Right atrium auricular region (tissue), 2 donors: ENCODE measurements around the gene HIBADH. TPM values are rescaled to one million over a fixed set of nuclear protein-coding genes. Genes with fewer than 3 reads are reported as not detected.

Experiments
- DNase-seq: peaks from one replicate; pipeline ENCODE4 v3.0.0-alpha.2; 2019; ENCODE audit warnings: low spot score
- H3K27ac ChIP-seq, 2 donors: fragments of 200-600 bp; sonication (generic); 1 replicate in 1 of 2; 2 replicates in 1 of 2; pipeline ENCODE4 v1.5.1; 2016 to 2019
- H3K27me3 ChIP-seq, 2 donors: fragments of 200-600 bp; sonication (generic); one replicate each; pipeline versions ENCODE4 v1.5.1 to v1.6.0; 2017 to 2019
- H3K36me3 ChIP-seq: fragments of 200-600 bp; sonication (generic); one replicate; pipeline ENCODE4 v1.5.1; 2016
- H3K4me1 ChIP-seq, 2 donors: fragments of 200-600 bp; sonication (generic); one replicate each; pipeline versions ENCODE4 v1.5.1 to v1.6.0; 2017 to 2019
- H3K4me3 ChIP-seq, 2 donors: fragments of 200-600 bp; sonication (generic); 1 replicate in 1 of 2; 2 replicates in 1 of 2; pipeline ENCODE4 v1.5.1; 2017 to 2019; ENCODE audit warnings: mild to moderate bottlenecking in 1 of 2, moderate library complexity in 1 of 2
- H3K9me3 ChIP-seq, 2 donors: fragments of 200-600 bp; sonication (generic); one replicate each; pipeline ENCODE4 v1.5.1; 2019
- total RNA-seq, 2 donors: library from RNA; depleted of rRNA; stranded (reverse); fragments of >200 nt; gene quantifications; one replicate each; pipeline ENCODE4 v1.1.0, GENCODE V29; 2016
- TF ChIP-seq, protein P1 (sequence below), 2 donors: fragments of 200-600 bp; sonication (generic); IDR thresholded peaks; one replicate each; pipeline ENCODE4 v1.5.1; 2019; ENCODE audit warnings: antibody characterized with exemption in 2 of 2

The HIBADH gene
- total RNA-seq = 10 to 100 TPM; 42.0 to 95.0 TPM

- peak within 1 kb of the TSS; percentile 91 to 96 for H3K27ac ChIP-seq
- peak within 1 kb of the TSS; percentile 83 to 91 for H3K4me3 ChIP-seq
- TF ChIP-seq, protein P1, sequence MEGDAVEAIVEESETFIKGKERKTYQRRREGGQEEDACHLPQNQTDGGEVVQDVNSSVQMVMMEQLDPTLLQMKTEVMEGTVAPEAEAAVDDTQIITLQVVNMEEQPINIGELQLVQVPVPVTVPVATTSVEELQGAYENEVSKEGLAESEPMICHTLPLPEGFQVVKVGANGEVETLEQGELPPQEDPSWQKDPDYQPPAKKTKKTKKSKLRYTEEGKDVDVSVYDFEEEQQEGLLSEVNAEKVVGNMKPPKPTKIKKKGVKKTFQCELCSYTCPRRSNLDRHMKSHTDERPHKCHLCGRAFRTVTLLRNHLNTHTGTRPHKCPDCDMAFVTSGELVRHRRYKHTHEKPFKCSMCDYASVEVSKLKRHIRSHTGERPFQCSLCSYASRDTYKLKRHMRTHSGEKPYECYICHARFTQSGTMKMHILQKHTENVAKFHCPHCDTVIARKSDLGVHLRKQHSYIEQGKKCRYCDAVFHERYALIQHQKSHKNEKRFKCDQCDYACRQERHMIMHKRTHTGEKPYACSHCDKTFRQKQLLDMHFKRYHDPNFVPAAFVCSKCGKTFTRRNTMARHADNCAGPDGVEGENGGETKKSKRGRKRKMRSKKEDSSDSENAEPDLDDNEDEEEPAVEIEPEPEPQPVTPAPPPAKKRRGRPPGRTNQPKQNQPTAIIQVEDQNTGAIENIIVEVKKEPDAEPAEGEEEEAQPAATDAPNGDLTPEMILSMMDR (IDR thresholded peaks at IDR 0.05) = no peak
- peak; percentile 100 for DNase-seq
- H3K4me1 ChIP-seq = peaks cover 0 to 14% of the 10 kb centered on the region in 2 donors
- no peaks in the 10 kb centered on the region for H3K9me3 ChIP-seq
- H3K27me3 ChIP-seq = no peaks in the 10 kb centered on the region
- no peaks in the 10 kb centered on the region for H3K36me3 ChIP-seq
These were observed at the start of gene HIBADH for GRCh38 chr7:27662490-27663205. HIBADH (minus strand) TSS chr7:27662883; CDS start chr7:27662788, 95 bp downstream.

DNA sequence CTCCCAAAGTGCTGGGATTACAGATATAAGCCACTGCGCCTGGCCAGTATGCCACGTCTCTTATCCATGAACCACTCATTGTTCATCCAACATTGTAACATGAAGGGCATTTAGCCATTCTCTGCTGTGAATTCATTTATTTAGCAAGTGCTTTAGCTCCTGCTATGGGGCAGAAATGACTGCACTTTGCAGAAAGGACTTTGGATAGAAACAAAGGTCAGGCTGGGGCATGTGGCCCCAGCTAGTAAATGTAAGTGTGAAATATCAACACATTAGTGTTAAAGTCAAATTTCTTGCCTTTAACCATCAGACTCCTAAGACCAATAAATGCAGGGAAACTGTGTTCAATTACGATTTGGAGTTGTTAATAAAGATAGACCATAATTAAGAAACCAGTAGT, 49.5 kb upstream of the HIBADH start:
- DNase-seq = no peak
- no peaks in the 10 kb centered on the region for H3K27me3 ChIP-seq
- H3K9me3 ChIP-seq = no peaks in the 10 kb centered on the region
- H3K4me1 ChIP-seq = no peaks in the 10 kb centered on the region
- H3K4me3 ChIP-seq = no peak overlapping the region
- no peaks in the 10 kb centered on the region for H3K36me3 ChIP-seq
- TF ChIP-seq, protein P1 (IDR thresholded peaks at IDR 0.05) = no peak
- H3K27ac ChIP-seq = no peak overlapping the region

DNA sequence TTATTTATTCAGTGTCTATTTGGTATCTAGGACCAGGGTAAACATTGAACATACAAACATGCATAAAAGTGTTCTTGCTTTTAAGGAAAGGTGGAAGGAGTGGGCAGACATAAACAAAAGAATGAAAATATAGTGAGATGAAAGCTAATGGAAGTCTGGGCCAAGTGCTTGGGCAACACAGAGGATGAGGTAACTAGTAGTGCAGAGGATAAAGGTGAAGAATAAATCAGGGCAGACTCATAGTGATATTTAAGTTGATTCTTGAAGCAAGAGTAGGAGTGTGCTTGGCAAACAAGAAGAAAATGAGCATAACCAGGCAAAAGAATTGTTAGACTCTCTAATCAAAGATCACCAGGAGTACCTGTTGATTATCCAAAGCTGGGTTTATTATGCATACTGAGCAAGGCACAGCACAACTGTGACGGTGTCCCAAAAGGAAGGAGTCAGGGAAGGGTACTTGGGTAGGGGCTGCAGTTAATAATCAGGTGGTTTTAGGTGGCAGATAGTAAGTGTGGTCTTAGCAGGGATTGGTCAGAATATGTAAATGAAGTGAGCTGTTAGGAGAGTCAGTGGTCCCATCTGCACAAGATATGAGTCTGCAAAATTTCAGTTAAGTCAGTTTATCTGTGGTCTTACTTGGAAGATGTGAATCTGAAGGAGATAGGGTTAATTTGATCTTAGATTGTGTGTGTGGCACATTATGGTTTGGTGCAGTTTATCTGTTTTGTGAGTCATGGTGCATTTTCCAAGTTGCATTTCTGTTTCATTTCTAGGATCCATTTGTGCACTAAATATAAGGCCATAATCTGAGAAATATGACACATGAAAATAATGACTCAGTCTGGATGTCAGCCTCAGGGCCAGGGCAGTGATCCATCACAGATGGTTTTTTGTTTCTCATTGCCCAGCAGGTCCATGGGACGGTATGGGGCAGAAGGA, 46.7 kb upstream of the HIBADH start:
- H3K27me3 ChIP-seq = no peaks in the 10 kb centered on the region
- no peaks in the 10 kb centered on the region for H3K9me3 ChIP-seq
- no peaks in the 10 kb centered on the region for H3K36me3 ChIP-seq
- TF ChIP-seq, protein P1 (IDR thresholded peaks at IDR 0.05) = no peak
- no peak for DNase-seq
- H3K4me1 ChIP-seq = no peaks in the 10 kb centered on the region
- H3K4me3 ChIP-seq = no peak overlapping the region
- H3K27ac ChIP-seq = no peak overlapping the region

- Histone ChIP-seq H3K4me3 (no peak overlapping the region), H3K27me3 (no peaks in the 10 kb centered on the region), H3K36me3 (no peaks in the 10 kb centered on the region), H3K27ac (no peak overlapping the region), H3K9me3 (no peaks in the 10 kb centered on the region), H3K4me1 (no peaks in the 10 kb centered on the region)
- no peak for DNase-seq
- TF ChIP-seq, protein P1 (IDR thresholded peaks at IDR 0.05) = no peak
These were observed 45.8 kb upstream of the HIBADH start for GRCh38 chr7:27708485-27708884.

- H3K36me3 ChIP-seq = no peaks in the 10 kb centered on the region
- DNase-seq = no peak
- TF ChIP-seq, protein P1 (IDR thresholded peaks at IDR 0.05) = no peak
- H3K4me1 ChIP-seq = no peaks in the 10 kb centered on the region
- H3K27ac ChIP-seq = no peak overlapping the region
- no peaks in the 10 kb centered on the region for H3K27me3 ChIP-seq
- H3K9me3 ChIP-seq = no peaks in the 10 kb centered on the region
- H3K4me3 ChIP-seq = no peak overlapping the region
These were observed 42.5 kb upstream of the HIBADH start for GRCh38 chr7:27705200-27705594.
